ENCODE measurements around the gene GORASP2.
A peak's percentile ranks its signal among the peaks of the same experiment; 100 is the strongest.

GORASP2 gene

GRCh38 chr2:170924969-170925368, 4.1 kb upstream of the GORASP2 start:
- FAIRE-seq = no peak

DNA sequence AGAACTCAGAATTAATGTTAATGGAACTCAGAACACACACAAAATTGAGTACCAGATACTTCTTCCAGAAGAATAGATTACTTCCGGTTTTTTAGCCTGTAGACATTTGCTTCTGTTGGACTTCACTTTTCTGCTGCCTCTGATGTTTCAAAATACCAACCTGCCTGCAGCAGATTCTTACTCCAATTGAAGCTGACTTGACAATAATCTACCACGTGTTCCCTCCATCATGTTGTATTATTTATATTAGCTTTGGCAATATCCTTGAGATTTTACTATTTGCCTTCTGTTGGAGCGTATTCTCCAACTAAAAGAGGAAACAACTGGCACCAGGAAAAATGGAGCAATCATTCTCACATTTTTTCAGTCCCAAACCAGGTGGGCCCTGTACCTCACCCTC, 3.1 kb upstream of the GORASP2 start:
- no peak for FAIRE-seq

- FAIRE-seq = no peak
Measured at GRCh38 chr2:170926743-170927297, 2.2 kb upstream of the GORASP2 start.

- no peak for FAIRE-seq
Measured at GRCh38 chr2:170928036-170928823, 823 bp upstream of the GORASP2 start.

GRCh38 chr2:170929686-170930050, 615 bp downstream of the GORASP2 start:
- no peak for FAIRE-seq

- FAIRE-seq = no peak
Measured at GRCh38 chr2:170930131-170930990, 1.3 kb downstream of the GORASP2 start.

DNA sequence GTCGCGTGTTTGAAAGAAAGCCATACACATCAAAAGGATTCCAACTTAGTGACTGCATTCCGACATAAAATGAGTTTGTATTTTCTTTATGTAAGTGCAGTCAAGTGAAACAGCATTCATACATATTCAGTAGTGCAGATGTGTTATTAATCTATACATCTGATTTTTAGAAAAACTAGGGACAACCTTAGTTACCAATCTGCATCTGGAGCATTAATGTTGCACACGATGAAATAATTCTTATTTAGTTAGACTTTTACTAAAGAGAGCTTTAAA, 1.9 kb downstream of the GORASP2 start:
- FAIRE-seq = no peak

GRCh38 chr2:170932166-170932565, 3.1 kb downstream of the GORASP2 start:
- FAIRE-seq = no peak

DNA sequence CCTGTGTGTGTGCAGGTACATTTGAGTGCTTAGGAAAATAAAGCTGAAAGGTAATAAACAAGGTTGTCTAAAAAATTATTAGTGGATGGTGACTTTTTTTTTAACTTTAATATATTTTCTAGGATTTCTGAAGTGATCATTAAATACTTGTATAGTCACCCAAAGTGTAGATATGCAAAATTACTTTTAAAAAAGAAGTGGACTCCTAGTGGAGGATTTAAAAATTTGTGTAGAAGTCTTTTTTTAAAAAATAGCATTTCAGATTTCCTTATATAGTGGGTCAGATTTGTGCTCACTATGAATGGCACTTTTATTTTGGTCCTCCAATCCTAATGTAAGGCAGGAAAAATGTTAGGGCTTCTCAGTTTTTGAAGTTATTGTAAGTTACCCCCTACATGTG, 3.9 kb downstream of the GORASP2 start:
- no peak for FAIRE-seq

DNA sequence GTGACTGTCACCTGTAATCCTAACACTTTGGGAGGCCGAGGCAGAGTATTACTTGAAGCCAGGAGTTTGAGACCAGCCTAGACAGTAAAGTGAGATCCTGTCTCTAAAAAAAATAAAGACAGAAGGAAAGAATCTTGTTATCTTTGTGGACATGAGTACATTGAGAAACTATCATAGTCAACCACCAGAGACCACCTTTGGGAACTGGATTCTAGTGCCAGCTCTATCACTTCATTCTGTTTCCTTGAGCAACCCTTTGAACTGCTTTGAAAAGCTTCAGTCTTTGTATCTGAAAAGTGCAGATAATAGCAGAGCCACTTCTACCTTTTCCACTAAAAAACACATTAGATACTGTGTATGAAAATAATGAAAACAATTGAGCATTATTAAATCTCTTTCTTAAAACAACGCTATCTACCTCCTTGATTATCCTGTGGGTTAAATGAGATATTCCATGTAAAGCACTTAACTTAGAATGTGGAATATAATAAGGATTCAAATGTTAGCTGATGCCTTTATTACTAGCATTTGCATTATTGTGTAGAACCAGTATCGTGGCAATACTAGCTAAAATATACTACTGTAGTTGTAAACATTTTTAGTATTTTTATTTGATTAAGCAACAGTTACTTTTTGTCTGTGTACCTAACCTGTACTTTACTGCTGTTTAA, 8.8 kb downstream of the GORASP2 start:
- peak; percentile 8 for FAIRE-seq

GRCh38 chr2:170940066-170940465, 11.0 kb downstream of the GORASP2 start:
- FAIRE-seq = no peak

DNA sequence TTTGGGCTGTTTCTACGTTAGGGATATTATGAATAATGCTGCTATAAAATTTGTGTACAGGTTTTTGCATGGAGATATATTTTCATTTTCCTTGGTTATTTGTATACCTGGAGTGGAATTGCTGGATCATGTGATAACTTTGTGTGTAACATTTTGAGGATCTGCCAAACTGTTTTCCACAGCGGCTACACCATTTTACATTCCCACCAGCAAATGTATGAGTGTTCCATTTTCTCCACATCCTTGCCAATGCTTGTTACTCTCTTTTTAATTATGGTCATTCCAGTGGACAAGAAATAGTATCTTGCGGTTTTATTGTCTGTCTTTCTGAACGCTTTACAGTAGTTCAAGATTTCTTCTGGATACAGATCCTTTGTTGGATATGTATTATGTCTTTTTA, 13.6 kb downstream of the GORASP2 start:
- FAIRE-seq = no peak

DNA sequence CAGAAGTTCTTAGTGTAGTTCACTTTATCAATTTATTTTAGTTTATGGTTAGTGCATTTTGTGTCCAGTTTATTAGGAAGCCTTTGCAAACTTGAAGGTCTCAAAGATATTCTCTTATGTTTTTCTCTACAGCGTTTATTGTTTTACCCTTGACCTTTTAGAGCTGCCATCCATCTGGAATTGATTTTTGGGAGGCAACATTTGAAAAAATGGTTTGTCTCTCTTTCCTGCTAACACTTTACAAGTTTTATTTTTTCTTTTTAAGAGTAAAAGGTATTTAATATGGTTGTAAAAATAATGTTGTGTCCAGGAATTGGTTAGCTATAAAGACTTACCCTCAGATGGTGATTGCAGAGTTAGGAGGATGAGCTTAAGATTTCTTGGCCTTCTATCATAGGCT, 14.0 kb downstream of the GORASP2 start:
- no peak for FAIRE-seq

DNA sequence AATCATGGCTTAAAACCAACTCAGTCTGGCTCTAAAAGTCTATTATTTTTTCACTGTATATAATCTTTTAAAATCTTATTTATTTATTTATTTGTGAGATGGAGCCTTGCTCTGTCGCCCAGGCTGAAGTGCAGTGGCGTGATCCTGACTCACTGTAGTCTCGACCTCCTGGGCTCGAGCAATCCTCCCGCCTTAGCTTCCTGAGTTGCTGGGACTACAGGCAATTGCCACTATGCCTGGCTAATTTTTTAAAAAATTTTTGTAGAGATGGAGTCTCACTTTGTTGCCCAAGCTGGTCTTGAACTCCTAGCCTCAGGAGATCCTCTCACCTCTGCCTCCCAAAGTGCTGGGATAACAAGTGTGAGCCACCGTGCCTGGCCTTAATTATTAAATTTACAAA, 14.5 kb downstream of the GORASP2 start:
- FAIRE-seq = no peak

- FAIRE-seq = no peak
Measured at GRCh38 chr2:170944545-170944944, 15.5 kb downstream of the GORASP2 start.

GRCh38 chr2:170949415-170949814, 20.4 kb downstream of the GORASP2 start:
- no peak for FAIRE-seq

- FAIRE-seq = no peak
Measured at GRCh38 chr2:170950221-170950761, 21.2 kb downstream of the GORASP2 start.

DNA sequence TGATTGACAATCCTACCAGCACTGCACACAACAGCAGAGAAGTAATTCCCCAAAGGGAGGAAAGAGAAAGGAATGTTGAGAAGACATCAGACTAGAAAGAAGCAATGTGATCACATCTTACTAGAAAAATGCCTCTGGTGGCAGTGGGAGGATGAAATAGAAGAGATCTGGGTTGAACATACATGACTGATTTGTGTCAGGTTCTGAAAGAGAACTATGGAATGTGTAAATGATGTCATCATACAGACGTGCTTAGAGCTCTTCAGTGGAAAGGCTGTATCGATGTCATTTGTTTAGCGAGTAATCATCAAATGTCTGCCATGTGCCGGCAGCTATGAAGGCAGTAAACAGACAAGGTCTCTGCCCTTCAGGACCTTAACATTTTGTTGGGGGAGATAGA, 24.9 kb downstream of the GORASP2 start:
- FAIRE-seq = no peak

DNA sequence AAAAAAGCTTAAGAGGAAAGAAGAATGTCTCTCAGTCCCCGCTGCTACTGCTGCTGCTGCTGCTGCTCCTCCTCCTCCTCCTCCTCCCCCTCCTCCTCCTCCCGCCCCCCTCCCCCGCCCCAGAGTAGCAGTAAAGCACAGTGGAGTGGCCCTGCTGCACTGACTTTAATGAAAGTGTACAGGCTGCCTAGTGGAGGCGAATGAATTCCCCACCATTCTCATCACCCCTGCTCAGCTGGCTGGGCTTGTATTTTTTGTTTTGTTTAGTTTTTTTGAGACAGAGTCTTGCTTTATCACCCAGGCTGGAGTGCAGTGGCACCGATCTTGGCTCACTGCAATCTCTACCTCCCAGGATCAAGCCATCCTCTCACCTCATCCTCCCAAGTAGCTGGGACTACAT, 34.3 kb downstream of the GORASP2 start:
- FAIRE-seq = no peak

- FAIRE-seq = no peak
Measured at GRCh38 chr2:170965446-170966225, 36.6 kb downstream of the GORASP2 start.

DNA sequence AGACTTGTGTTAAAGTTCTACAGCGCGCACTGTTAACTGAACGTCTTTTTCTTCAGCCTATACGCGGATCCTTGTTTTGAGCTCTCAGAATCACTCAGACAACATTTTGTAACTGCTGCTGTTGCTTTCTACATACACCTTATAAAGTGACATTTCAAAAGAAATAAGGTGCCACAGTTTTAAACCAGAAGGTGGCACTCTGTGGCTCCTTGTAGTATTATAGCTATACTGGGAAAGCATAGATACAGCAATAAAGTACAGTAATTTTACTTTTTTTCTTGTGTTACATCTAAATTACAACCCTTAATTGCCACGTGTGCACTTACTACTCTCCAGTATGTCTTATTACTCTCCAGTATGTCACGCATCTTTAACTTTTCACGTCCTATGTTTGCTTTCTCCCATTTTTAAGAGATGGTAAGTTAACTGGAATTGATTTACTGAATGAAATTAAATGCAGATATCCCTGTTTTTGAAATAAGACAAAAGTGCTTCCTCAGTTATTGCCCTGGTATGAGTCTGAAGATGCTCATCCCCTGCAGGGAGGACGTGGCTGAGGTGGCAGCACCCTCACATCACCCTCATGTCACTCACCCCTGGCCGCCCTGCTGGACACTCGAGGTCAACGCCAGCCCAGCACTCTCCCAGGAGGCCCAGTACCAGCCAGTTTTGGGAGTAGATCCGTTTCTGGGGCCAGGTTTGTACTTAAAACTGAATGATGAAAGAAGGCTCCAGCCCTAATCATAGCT, 37.8 kb downstream of the GORASP2 start:
- no peak for FAIRE-seq

DNA sequence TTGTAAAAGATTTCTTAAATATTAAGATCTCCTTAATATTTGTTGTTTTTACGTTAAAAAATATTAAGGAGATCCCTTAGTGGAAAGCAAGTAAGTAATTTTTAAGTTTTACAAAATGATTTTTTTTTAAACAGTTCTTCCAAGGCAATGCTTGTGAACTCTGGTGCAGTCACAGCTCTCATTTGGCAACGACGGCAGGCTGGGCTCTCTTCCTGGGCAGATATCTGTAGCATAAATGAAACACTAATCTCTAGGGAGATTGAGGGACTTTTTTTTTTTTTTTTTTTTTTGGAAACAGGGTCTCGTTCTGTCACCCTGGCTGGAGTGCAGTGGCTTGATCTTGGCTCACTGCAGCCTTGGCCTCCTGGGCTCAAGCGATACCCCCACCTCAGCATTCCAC, 38.5 kb downstream of the GORASP2 start:
- FAIRE-seq = no peak

Data from G401.6 (cell line).